B cell (primary cell): ENCODE results near the gene LANCL2. TPM values are rescaled to one million over a fixed set of nuclear protein-coding genes. Genes with fewer than 3 reads are reported as not detected.

Experiments
- ATAC-seq: fragments of 200-7000 bp; cut with Tn5 transposase; one replicate; pipeline ENCODE4 v1.10.0; 2021; ENCODE audit warnings: low read depth, mild to moderate bottlenecking, moderate number of reproducible peaks, moderate library complexity
- CTCF ChIA-PET: fragments of 350-600 bp; sonication (Branson Sonifier 250); formaldehyde crosslinking; loops from one replicate; lab custom pipeline; 2021; ENCODE audit warnings: antibody characterized with exemption, inconsistent platforms; lab: Charles Lee
- POLR2A ChIA-PET: fragments of 350-600 bp; sonication (Branson Sonifier 250); formaldehyde crosslinking; loops from one replicate; lab custom pipeline; 2021; ENCODE audit warnings: antibody characterized with exemption; lab: Charles Lee
- DNase-seq: peaks from one replicate; pipeline ENCODE4 v3.0.0; 2013
- H2AFZ ChIP-seq: 2 replicates; pipeline ENCODE4 v1.6.1; 2012; ENCODE audit warnings: mild to moderate bottlenecking, low read depth, low read length; ENCODE audit not compliant: insufficient read depth, poor library complexity, severe bottlenecking
- H3K27ac ChIP-seq, 2 donors: 1 replicate in 1 of 2; 2 replicates in 1 of 2; pipeline ENCODE4 v1.5.1; 2012 to 2013; ENCODE audit warnings: low read length in 2 of 2, mild to moderate bottlenecking in 2 of 2, moderate library complexity in 1 of 2
- H3K27me3 ChIP-seq, 4 experiments: fragments of 200-600 bp in 1 of 4; sonication (generic) in 1 of 4; replicated peaks in 1 of 4; 1 replicate in 2 of 4; 2 replicates in 2 of 4; pipeline versions ENCODE4 v1.6.1 to v1.7.0; 2013 to 2016; ENCODE audit warnings: low read length in 3 of 4, mild to moderate bottlenecking in 2 of 4, mixed read lengths in 1 of 4, moderate library complexity in 1 of 4; ENCODE audit not compliant: insufficient read depth in 4 of 4, control insufficient read depth in 3 of 4; ENCODE audit errors: control extremely low read depth in 1 of 4
- H3K36me3 ChIP-seq, 2 experiments: replicated peaks in 1 of 2; 1 replicate in 1 of 2; 2 replicates in 1 of 2; pipeline versions ENCODE4 v1.6.1 to v1.7.1; 2013; ENCODE audit warnings: low read length in 1 of 2; ENCODE audit not compliant: insufficient read depth in 2 of 2, control insufficient read depth in 1 of 2; ENCODE audit errors: control extremely low read depth in 1 of 2, extremely low read depth in 1 of 2
- H3K4me1 ChIP-seq, 2 donors: fragments of 200-600 bp in 1 of 2; sonication (generic) in 1 of 2; 1 replicate in 1 of 2; 2 replicates in 1 of 2; pipeline versions ENCODE4 v1.5.1 to v1.6.1; 2013 to 2017; ENCODE audit warnings: low read length in 2 of 2; ENCODE audit not compliant: control insufficient read depth in 2 of 2, insufficient read depth in 2 of 2
- H3K4me2 ChIP-seq: replicated peaks from 2 replicates; pipeline ENCODE3; 2012; ENCODE audit warnings: mild to moderate bottlenecking, low read depth, low read length; ENCODE audit not compliant: poor library complexity, severe bottlenecking
- H3K4me3 ChIP-seq, 5 experiments: fragments of 200-600 bp in 1 of 5; sonication (generic) in 1 of 5; 1 replicate in 3 of 5; 2 replicates in 2 of 5; pipeline versions ENCODE4 v1.5.1 to v1.7.0; 2011 to 2016; ENCODE audit warnings: low read length in 4 of 5, mild to moderate bottlenecking in 4 of 5, low read depth in 2 of 5, control low read depth in 1 of 5, moderate library complexity in 1 of 5; ENCODE audit not compliant: insufficient read depth in 1 of 5; ENCODE audit errors: control extremely low read depth in 1 of 5, extremely low read depth in 1 of 5
- H3K79me2 ChIP-seq: fragments of 200-600 bp; sonication (generic); one replicate; pipeline ENCODE4 v1.6.0; 2016; ENCODE audit warnings: low read length; ENCODE audit not compliant: control insufficient read depth, insufficient read depth
- H3K9ac ChIP-seq: fragments of 200-600 bp; sonication (generic); 2 replicates; pipeline ENCODE4 v1.6.1; 2017; ENCODE audit warnings: mild to moderate bottlenecking, low read length, moderate library complexity
- H3K9me3 ChIP-seq, 3 donors: one replicate each; pipeline versions ENCODE4 v1.6.1 to v1.7.1; 2013; ENCODE audit warnings: low read length in 2 of 3; ENCODE audit not compliant: control insufficient read depth in 2 of 3, insufficient read depth in 1 of 3; ENCODE audit errors: control extremely low read depth in 1 of 3
- H4K20me1 ChIP-seq: 2 replicates; pipeline ENCODE4 v1.6.0; 2012; ENCODE audit warnings: mild to moderate bottlenecking, low read length; ENCODE audit not compliant: insufficient read depth, control insufficient read depth, poor library complexity, severe bottlenecking
- H3K27ac Mint-ChIP-seq: one replicate; pipeline ENCODE4 v1.8.0; 2021; ENCODE audit warnings: mixed read lengths
- H3K27me3 Mint-ChIP-seq: one replicate; pipeline ENCODE4 v1.8.0; 2021; ENCODE audit warnings: mixed read lengths
- H3K4me1 Mint-ChIP-seq: one replicate; pipeline ENCODE4 v1.8.0; 2021; ENCODE audit warnings: mixed read lengths
- H3K4me3 Mint-ChIP-seq: one replicate; pipeline ENCODE4 v1.8.0; 2021; ENCODE audit warnings: mixed read lengths
- H3K9me3 Mint-ChIP-seq: one replicate; pipeline ENCODE4 v1.8.0; 2022; ENCODE audit warnings: mixed read lengths; ENCODE audit not compliant: insufficient read depth
- CTCF ChIP-seq: fragments of 200-600 bp; IDR thresholded peaks from one replicate; pipeline ENCODE4 v1.8.0; 2022; ENCODE audit warnings: antibody characterized with exemption, mild to moderate bottlenecking
- EZH2 ChIP-seq: IDR thresholded peaks from 2 replicates; pipeline ENCODE4 v1.6.1; 2012; ENCODE audit warnings: borderline replicate concordance, low read depth, mild to moderate bottlenecking, moderate library complexity, low read length; ENCODE audit not compliant: insufficient read depth, poor library complexity, severe bottlenecking
- WGBS: methylation state at CpG from one replicate; pipeline ENCODE4 v1.1.5; 2013; ENCODE audit warnings: missing lambda C conversion rate; ENCODE audit not compliant: insufficient coverage; 5-methylcytosine and 5-hydroxymethylcytosine counted together
- intact Hi-C: fragments of 100-400 bp; cut with micrococcal nuclease; formaldehyde crosslinking; loops from one replicate; pipeline ENCODE4 v1.10.0; 2022
- polyA plus RNA-seq: library from polyadenylated mRNA; depleted of rRNA; stranded (reverse); fragments of >200 nt; gene quantifications from 2 replicates; pipeline ENCODE4 v1.2.3, GENCODE V29; 2012
- total RNA-seq, 2 donors: library from RNA; stranded (reverse); fragments of 120-200 nt in 1 of 2; gene quantifications; 1 replicate in 1 of 2; 2 replicates in 1 of 2; pipeline versions ENCODE4 v1.2.3 to v1.2.4, GENCODE V29; 2013 to 2022

LANCL2 gene
- total and polyA plus RNA-seq, 2 donors (not counting 1 experiment from before 2014, with no cell fraction given), result 3.5 to 8.1 TPM

- intact Hi-C loops, result no loop called here
- Histone ChIP-seq H3K4me3 (no peak overlapping the region), H3K36me3 (no peaks in the 10 kb centered on the region), H3K9me3 (peaks cover 0 to 28% (median 0%) of the 10 kb centered on the region in 3 donors), H3K9ac (no peak overlapping the region), H3K27me3 (no peaks in the 10 kb centered on the region), H4K20me1 (no peaks in the 10 kb centered on the region), H3K79me2 (no peaks in the 10 kb centered on the region), H3K4me1 (no peaks in the 10 kb centered on the region), H3K4me2 (no peak overlapping the region), H3K27ac (no peak overlapping the region), H2AFZ (no peak overlapping the region)
- no peak for DNase-seq
- POLR2A ChIA-PET, result no interaction called here
- Mint-ChIP-seq H3K9me3 (no peaks in the 10 kb centered on the region), H3K4me3 (no peak overlapping the region), H3K27me3 (peaks cover 8% of the 10 kb centered on the region), H3K27ac (no peak overlapping the region), H3K4me1 (no peaks in the 10 kb centered on the region)
- ATAC-seq, result no peak
- no peak for TF ChIP-seq CTCF
- no peak for TF ChIP-seq EZH2
- CTCF ChIA-PET, result no interaction called here
- WGBS, result 92% methylated on average over 21 of the region's 27 CpGs
These were observed 22.8 kb upstream of the LANCL2 start for GRCh38 chr7:55342216-55342871.

- no peak overlapping the region for H2AFZ ChIP-seq
- no peak overlapping the region for H3K4me2 ChIP-seq
- TF ChIP-seq CTCF (no peak), EZH2 (no peak)
- ChIA-PET POLR2A (no interaction called here), CTCF (no interaction called here)
- 88% methylated on average over 37 of the region's 42 CpGs for WGBS
- no peak overlapping the region for H3K4me3 Mint-ChIP-seq
- H3K79me2 ChIP-seq, result no peaks in the 10 kb centered on the region
- H3K9me3 Mint-ChIP-seq, result no peaks in the 10 kb centered on the region
- H4K20me1 ChIP-seq, result no peaks in the 10 kb centered on the region
- H3K27me3 ChIP-seq, result no peaks in the 10 kb centered on the region
- no peak overlapping the region for H3K4me3 ChIP-seq
- H3K27ac ChIP-seq, result no peak overlapping the region
- H3K27me3 Mint-ChIP-seq, result peaks cover 5% of the 10 kb centered on the region
- H3K4me1 Mint-ChIP-seq, result no peaks in the 10 kb centered on the region
- no peak for ATAC-seq
- H3K4me1 ChIP-seq, result no peaks in the 10 kb centered on the region
- no peak for DNase-seq
- no peak overlapping the region for H3K27ac Mint-ChIP-seq
- H3K36me3 ChIP-seq, result no peaks in the 10 kb centered on the region
- no peak overlapping the region for H3K9ac ChIP-seq
- peaks cover 0 to 28% (median 0%) of the 10 kb centered on the region in 3 donors for H3K9me3 ChIP-seq
- intact Hi-C loops, result no loop called here
These were observed 21.9 kb upstream of the LANCL2 start for GRCh38 chr7:55343002-55343781.
